HPDE6-E6E7 (cell line): ENCODE results near the gene LENG9.
"Not testable (repeated sequence)": the region's sequence is repeated elsewhere in the genome, so short reads cannot be mapped to it uniquely, and the experiment has no call there.

Source experiments
- DNase-seq: peaks from one replicate; pipeline ENCODE4 v3.0.0; 2011; ENCODE audit warnings: missing footprints; ENCODE audit errors: extremely low spot score

LENG9 gene

GRCh38 chr19:54459282-54460229 lies 4.0 kb downstream of the LENG9 start:
- no peak for DNase-seq

GRCh38 chr19:54458648-54459281 lies 4.8 kb downstream of the LENG9 start:
- DNase-seq: no peak

- DNase-seq: no peak
These were observed 5.6 kb downstream of the LENG9 start for GRCh38 chr19:54457773-54458647.

GRCh38 chr19:54456423-54457373 lies 6.9 kb downstream of the LENG9 start:
- DNase-seq: no peak

GRCh38 chr19:54455786-54456422 lies 7.7 kb downstream of the LENG9 start:
- no peak for DNase-seq

GRCh38 chr19:54454781-54455675 lies 8.6 kb downstream of the LENG9 start:
- no peak for DNase-seq

GRCh38 chr19:54453921-54454780 lies 9.4 kb downstream of the LENG9 start:
- no peak for DNase-seq

GRCh38 chr19:54452626-54453025 lies 11.0 kb downstream of the LENG9 start:
- DNase-seq: no peak

GRCh38 chr19:54451997-54452396 lies 11.6 kb downstream of the LENG9 start:
- no peak for DNase-seq

GRCh38 chr19:54451331-54451871 lies 12.2 kb downstream of the LENG9 start:
- DNase-seq: no peak

GRCh38 chr19:54449701-54450069 lies 13.9 kb downstream of the LENG9 start:
- no peak for DNase-seq

- DNase-seq: peak; percentile 92
These were observed 14.5 kb downstream of the LENG9 start, which contains the start of gene LENG8 for GRCh38 chr19:54448774-54449700. TSS of gene LENG8 (plus strand) at chr19:54449199. CDS start at chr19:54451345, 2,146 bp downstream.

GRCh38 chr19:54448040-54448773 lies 15.4 kb downstream of the LENG9 start:
- no peak for DNase-seq

- DNase-seq: not testable (repeated sequence)
These were observed 17.2 kb downstream of the LENG9 start for GRCh38 chr19:54446349-54446748.

GRCh38 chr19:54444737-54445136 lies 18.8 kb downstream of the LENG9 start:
- no peak for DNase-seq

GRCh38 chr19:54440641-54441040 lies 22.9 kb downstream of the LENG9 start:
- DNase-seq: no peak
